Neural progenitor cell (in vitro differentiated cells): ENCODE results near the gene IL12B. TPM values are rescaled to one million over a fixed set of nuclear protein-coding genes. Genes with fewer than 3 reads are reported as not detected.

Source experiments
- DNase-seq: peaks from one replicate; pipeline ENCODE4 v3.0.0-alpha.2; 2016; ENCODE audit warnings: low spot score
- H2AFZ ChIP-seq: fragments of 200-600 bp; sonication (generic); replicated peaks from 2 replicates; pipeline ENCODE4 v1.6.1; 2016; ENCODE audit warnings: antibody characterized with exemption
- H3F3A ChIP-seq: fragments of 200-600 bp; sonication (generic); 2 replicates; pipeline ENCODE4 v1.6.1; 2016; ENCODE audit warnings: antibody characterized with exemption, low read depth
- H3K27ac ChIP-seq: fragments of 200-600 bp; sonication (generic); 2 replicates; pipeline ENCODE4 v1.5.1; 2016; ENCODE audit warnings: mild to moderate bottlenecking
- H3K27me3 ChIP-seq: fragments of 200-600 bp; sonication (generic); 2 replicates; pipeline ENCODE4 v1.6.1; 2016; ENCODE audit warnings: mild to moderate bottlenecking, moderate library complexity
- H3K36me3 ChIP-seq: fragments of 200-600 bp; sonication (generic); 2 replicates; pipeline ENCODE4 v1.5.1; 2016
- H3K4me1 ChIP-seq: fragments of 200-600 bp; sonication (generic); 2 replicates; pipeline ENCODE4 v1.6.1; 2016; ENCODE audit warnings: mixed run types
- H3K4me2 ChIP-seq: fragments of 200-600 bp; sonication (generic); 2 replicates; pipeline ENCODE4 v1.6.1; 2016
- H3K4me3 ChIP-seq: fragments of 200-600 bp; sonication (generic); 2 replicates; pipeline ENCODE4 v1.5.1; 2016
- H3K79me2 ChIP-seq: fragments of 200-600 bp; sonication (generic); 2 replicates; pipeline ENCODE4 v1.6.1; 2016; ENCODE audit warnings: low read depth
- H3K9ac ChIP-seq: fragments of 200-600 bp; sonication (generic); 2 replicates; pipeline ENCODE4 v1.6.1; 2016
- H3K9me3 ChIP-seq: fragments of 200-600 bp; sonication (generic); 2 replicates; pipeline ENCODE4 v1.5.1; 2016; ENCODE audit warnings: low read depth
- H4K20me1 ChIP-seq: fragments of 200-600 bp; sonication (generic); 2 replicates; pipeline ENCODE4 v1.6.1; 2016; ENCODE audit warnings: low read depth
- H3K27ac Mint-ChIP-seq: 3 replicates; pipeline ENCODE4 v1.8.0; 2021; ENCODE audit warnings: mixed read lengths
- H3K27me3 Mint-ChIP-seq: 2 replicates; pipeline ENCODE4 v1.8.0; 2022; ENCODE audit warnings: low read depth, mild to moderate bottlenecking, inconsistent platforms, moderate library complexity, mixed read lengths; ENCODE audit not compliant: insufficient read depth
- H3K36me3 Mint-ChIP-seq: 3 replicates; pipeline ENCODE4 v1.8.0; 2021; ENCODE audit warnings: mixed read lengths
- H3K4me1 Mint-ChIP-seq: 3 replicates; pipeline ENCODE4 v1.8.0; 2021; ENCODE audit warnings: mixed read lengths
- H3K4me3 Mint-ChIP-seq: 3 replicates; pipeline ENCODE4 v1.8.0; 2021; ENCODE audit warnings: mild to moderate bottlenecking, moderate library complexity, mixed read lengths
- H3K9me3 Mint-ChIP-seq: 3 replicates; pipeline ENCODE4 v1.8.0; 2020; ENCODE audit warnings: mixed read lengths
- CTCF ChIP-seq: fragments of 200-600 bp; sonication (generic); IDR thresholded peaks from 2 replicates; pipeline ENCODE4 v1.5.1; 2017; ENCODE audit warnings: antibody characterized with exemption, mild to moderate bottlenecking
- EZH2 ChIP-seq: fragments of 200-600 bp; sonication (generic); IDR thresholded peaks from 2 replicates; pipeline ENCODE4 v1.6.1; 2017; ENCODE audit warnings: antibody characterized with exemption, mild to moderate bottlenecking, moderate library complexity
- EZH2phosphoT487 ChIP-seq: fragments of 200-600 bp; sonication (generic); IDR thresholded peaks from 2 replicates; pipeline ENCODE4 v1.6.1; 2017; ENCODE audit warnings: antibody characterized with exemption
- total RNA-seq: library from RNA; depleted of rRNA; stranded (reverse); fragments of >200 nt; gene quantifications from 2 replicates; pipeline ENCODE4 v1.2.3, GENCODE V29; 2015; ENCODE audit warnings: low replicate concordance

IL12B gene
- total RNA-seq, 1 donor from 2014 or later = not detected

DNA sequence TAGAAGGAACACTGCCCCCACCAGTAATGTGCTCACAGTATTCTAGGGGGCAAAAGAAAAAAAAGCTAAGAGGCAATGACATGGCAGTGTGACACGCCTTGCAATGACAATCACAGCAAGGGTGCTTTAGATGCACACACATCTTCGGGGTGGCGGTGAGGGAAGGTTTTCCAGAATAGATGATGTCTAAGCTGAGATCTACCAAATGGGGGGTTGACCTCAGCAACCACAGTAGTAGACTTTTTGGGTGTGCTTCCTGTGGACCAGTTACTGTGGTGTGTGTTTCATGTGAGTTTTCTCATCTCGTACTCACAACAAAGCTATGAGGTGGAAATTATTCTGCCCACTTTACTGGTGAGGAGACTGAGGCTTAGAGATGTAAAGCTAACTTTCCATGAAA is 10.2 kb upstream of the IL12B start:
- no peak overlapping the region for H3K9ac ChIP-seq
- H3K79me2 ChIP-seq = no peaks in the 10 kb centered on the region
- no peaks in the 10 kb centered on the region for H3K9me3 ChIP-seq
- Mint-ChIP-seq H3K9me3 (peaks cover 21% of the 10 kb centered on the region), H3K4me3 (no peak overlapping the region), H3K36me3 (no peaks in the 10 kb centered on the region), H3K27ac (no peak overlapping the region), H3K27me3 (peaks cover 2% of the 10 kb centered on the region), H3K4me1 (no peaks in the 10 kb centered on the region)
- no peak overlapping the region for H3K4me3 ChIP-seq
- H3K27ac ChIP-seq = no peak overlapping the region
- TF ChIP-seq CTCF = no peak
- TF ChIP-seq EZH2 = no peak
- TF ChIP-seq EZH2phosphoT487 = no peak
- H3K36me3 ChIP-seq = no peaks in the 10 kb centered on the region
- H3F3A ChIP-seq = no peaks in the 10 kb centered on the region
- H3K27me3 ChIP-seq = no peaks in the 10 kb centered on the region
- no peaks in the 10 kb centered on the region for H4K20me1 ChIP-seq
- no peak overlapping the region for H3K4me2 ChIP-seq
- no peak overlapping the region for H2AFZ ChIP-seq
- no peak for DNase-seq
- no peaks in the 10 kb centered on the region for H3K4me1 ChIP-seq

GRCh38 chr5:159339460-159339859 is 9.2 kb upstream of the IL12B start:
- no peak for DNase-seq
- Mint-ChIP-seq H3K9me3 (peaks cover 13% of the 10 kb centered on the region), H3K36me3 (no peaks in the 10 kb centered on the region), H3K27me3 (peaks cover 2% of the 10 kb centered on the region), H3K4me3 (no peak overlapping the region), H3K4me1 (no peaks in the 10 kb centered on the region), H3K27ac (no peak overlapping the region)
- Histone ChIP-seq H3K36me3 (no peaks in the 10 kb centered on the region), H3K9ac (no peak overlapping the region), H3K79me2 (no peaks in the 10 kb centered on the region), H3F3A (no peaks in the 10 kb centered on the region), H3K4me3 (no peak overlapping the region), H3K4me2 (no peak overlapping the region), H3K9me3 (no peaks in the 10 kb centered on the region), H3K27me3 (no peaks in the 10 kb centered on the region), H3K27ac (no peak overlapping the region), H4K20me1 (no peaks in the 10 kb centered on the region), H3K4me1 (no peaks in the 10 kb centered on the region), H2AFZ (no peak overlapping the region)
- TF ChIP-seq CTCF (no peak), EZH2phosphoT487 (no peak), EZH2 (no peak)

DNA sequence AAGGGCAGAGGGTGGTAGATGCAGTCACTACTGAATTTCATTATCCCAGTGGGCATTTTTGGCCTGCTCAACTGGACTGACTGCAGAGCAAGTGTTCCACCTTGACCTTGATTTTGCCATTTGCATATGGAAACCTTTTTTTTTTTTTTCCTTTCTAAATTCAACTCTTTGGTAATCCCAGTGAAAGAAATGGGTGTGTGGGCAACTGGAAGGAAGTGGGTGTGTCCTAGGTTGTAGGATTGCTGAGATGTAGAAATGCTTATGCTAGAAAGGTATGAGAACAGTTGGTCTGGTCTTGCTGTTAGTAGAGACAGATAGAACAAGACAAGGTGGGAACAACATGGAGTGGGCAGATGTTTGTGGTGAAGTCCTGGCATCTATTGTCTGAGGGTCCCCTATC is 7.8 kb upstream of the IL12B start:
- Mint-ChIP-seq H3K9me3 (no peaks in the 10 kb centered on the region), H3K4me1 (no peaks in the 10 kb centered on the region), H3K27me3 (peaks cover 2% of the 10 kb centered on the region), H3K27ac (no peak overlapping the region), H3K36me3 (no peaks in the 10 kb centered on the region), H3K4me3 (no peak overlapping the region)
- Histone ChIP-seq H3K79me2 (no peaks in the 10 kb centered on the region), H3K27ac (no peak overlapping the region), H4K20me1 (no peaks in the 10 kb centered on the region), H3K4me2 (no peak overlapping the region), H3K4me1 (no peaks in the 10 kb centered on the region), H3F3A (no peaks in the 10 kb centered on the region), H2AFZ (no peak overlapping the region), H3K36me3 (no peaks in the 10 kb centered on the region), H3K9me3 (no peaks in the 10 kb centered on the region), H3K4me3 (no peak overlapping the region), H3K9ac (no peak overlapping the region), H3K27me3 (no peaks in the 10 kb centered on the region)
- no peak for TF ChIP-seq EZH2phosphoT487
- TF ChIP-seq CTCF = no peak
- TF ChIP-seq EZH2 = no peak
- DNase-seq = no peak
